Measurements from ENCODE around the gene OR14A16.

The OR14A16 gene

DNA sequence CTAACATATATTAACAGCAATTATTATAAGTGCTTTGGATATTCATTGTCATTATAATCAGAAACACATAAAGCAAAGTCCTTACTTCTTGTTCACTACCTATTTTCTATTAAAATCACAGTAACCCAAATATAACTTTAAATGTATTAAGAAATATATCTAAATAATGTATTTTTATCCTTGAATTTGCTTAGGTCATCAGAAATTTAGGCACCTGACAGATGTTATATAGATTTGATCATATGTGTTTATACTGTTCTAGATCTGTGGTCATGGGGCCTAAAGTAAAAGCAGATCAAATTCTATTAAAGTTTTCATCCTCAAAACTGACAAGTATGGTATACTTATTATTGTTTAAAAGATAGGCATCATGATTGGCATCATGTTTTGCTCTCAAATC lies 54.3 kb downstream of the OR14A16 start:
- DNase-seq (ENCODE audit: low read depth in 2 of 2, low spot score in 1 of 2), result no peak

Data from stimulated activated CD8-positive, alpha-beta memory T cell treated with anti-CD3 and anti-CD28 coated beads, Interleukin-4, amount 100 ng/mL, for 1 hour (primary cell).